GM19023 (cell line): ENCODE measurements around the gene PARVA.

Experiments
- ATAC-seq: cut with Tn5 transposase; IDR thresholded peaks from one replicate; pipeline ENCODE4 v1.9.1; 2021; ENCODE audit warnings: mild to moderate bottlenecking, moderate library complexity; ENCODE audit not compliant: unreplicated experiment

PARVA gene

GRCh38 chr11:12581923-12582322 is 204.6 kb downstream of the PARVA start:
- no peak for ATAC-seq
